HG03060 (cell line): ENCODE data around the gene KIF11.

Experiments used
- ATAC-seq: cut with Tn5 transposase; IDR thresholded peaks from one replicate; pipeline ENCODE4 v1.9.1; 2021; ENCODE audit warnings: low read depth, moderate number of reproducible peaks; ENCODE audit not compliant: unreplicated experiment

Gene KIF11

DNA sequence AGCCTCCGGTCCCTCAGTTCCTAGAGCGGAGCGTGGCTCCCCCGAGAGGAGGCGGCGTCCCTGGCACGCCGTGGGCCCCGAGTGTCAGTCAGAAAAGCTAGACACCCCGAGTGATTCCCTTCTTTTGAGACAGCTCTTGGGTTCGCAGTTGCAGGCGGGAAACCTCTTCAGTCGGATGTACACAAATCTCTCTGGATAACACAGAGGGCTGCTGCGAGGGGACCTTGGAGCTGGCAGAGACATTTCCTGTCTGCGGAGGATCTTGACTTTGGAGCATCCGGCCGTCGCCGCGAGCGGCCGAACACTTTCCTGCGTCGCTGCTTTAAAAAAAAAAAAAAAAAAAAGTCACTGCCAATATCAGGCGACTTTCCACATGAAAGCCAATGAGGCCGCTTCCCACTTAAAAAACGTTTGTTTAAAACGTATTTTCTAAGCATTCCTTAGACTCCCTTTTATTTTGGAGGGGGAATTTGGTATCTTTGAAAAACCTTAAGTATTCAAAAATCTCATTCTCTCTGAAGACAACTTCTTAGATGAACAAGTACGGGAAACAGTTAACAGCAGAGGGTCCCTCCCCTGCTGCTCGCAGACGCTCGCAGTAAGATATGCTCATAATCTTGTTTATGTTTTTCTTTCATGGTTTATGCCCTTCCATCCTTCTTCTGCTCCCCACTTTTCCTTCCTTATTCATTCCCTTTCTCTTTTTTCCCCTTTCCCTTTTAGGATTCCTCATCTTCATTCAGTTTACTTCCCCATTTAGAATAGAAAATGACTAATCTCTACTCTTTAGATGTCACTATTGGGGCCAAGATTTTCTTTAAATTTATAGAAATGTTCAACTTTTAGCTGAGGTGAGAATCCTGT lies 106.8 kb downstream of the KIF11 start:
- no peak for ATAC-seq

DNA sequence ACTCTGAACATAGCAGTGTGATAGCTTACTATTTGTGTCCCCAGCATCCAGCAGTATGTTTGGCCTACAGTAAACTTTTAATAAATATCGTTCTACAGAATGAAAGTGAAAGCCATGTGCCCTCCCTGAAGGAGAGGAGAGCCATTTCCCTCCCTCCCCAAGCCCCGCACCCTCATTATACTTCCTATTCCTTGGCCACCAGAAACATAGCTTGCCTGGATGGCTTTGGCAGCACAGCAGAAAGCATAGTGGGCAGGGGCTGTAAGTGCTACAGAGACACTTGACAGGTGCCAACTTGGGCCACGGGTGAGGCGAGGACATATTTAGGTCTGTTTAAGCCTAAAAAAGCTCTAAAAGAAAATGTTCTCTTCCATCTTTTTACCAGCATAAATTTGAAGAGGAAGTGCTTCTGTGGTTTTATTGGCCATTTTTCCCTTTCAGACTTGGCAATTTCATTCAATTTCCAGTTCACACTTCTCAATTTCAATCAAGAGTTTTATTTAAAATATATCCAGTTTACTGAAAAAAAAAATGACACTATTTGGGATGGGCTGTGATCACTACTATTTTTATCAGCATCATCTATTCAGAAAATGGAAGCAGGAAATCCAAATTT lies 109.5 kb downstream of the KIF11 start:
- ATAC-seq = no peak
